Adrenal gland (tissue), 5 donors: ENCODE measurements around the gene SERPINA1.

Experiments used
- CTCF ChIP-seq, 6 experiments: fragments of 450-650 bp in 4 of 6; fragments of 200-600 bp in 2 of 6; sonication (generic) in 1 of 6; IDR thresholded peaks; 1 replicate in 5 of 6; 2 replicates in 1 of 6; pipeline versions ENCODE4 v1.5.1 to v1.8.0; 2016 to 2021; ENCODE audit warnings: antibody characterized with exemption in 6 of 6, mild to moderate bottlenecking in 2 of 6, moderate library complexity in 1 of 6
- POLR2A ChIP-seq, 2 donors: fragments of 450-650 bp; IDR thresholded peaks; one replicate each; pipeline ENCODE4 v1.6.1; 2017; ENCODE audit warnings: antibody characterized with exemption in 2 of 2, mild to moderate bottlenecking in 2 of 2, moderate library complexity in 1 of 2
- donor health status: DM: no; HTN: no; CAD: no.

GRCh38 chr14:94401083-94401482, 12.7 kb upstream of the SERPINA1 start:
- TF ChIP-seq CTCF (IDR thresholded peaks at IDR 0.05) (no peak), POLR2A (IDR thresholded peaks at IDR 0.05) (no peak)
